ENCODE measurements around the gene LILRA6. TPM values are rescaled to one million over a fixed set of nuclear protein-coding genes. Genes with fewer than 3 reads are reported as not detected.
A peak's percentile ranks its signal among the peaks of the same experiment; 100 is the strongest.
"Not testable (repeated sequence)": the region's sequence is repeated elsewhere in the genome, so short reads cannot be mapped to it uniquely, and the experiment has no call there.

The LILRA6 gene
- total RNA-seq, 2 experiments from 2014 or later, result 0.18 TPM; not detected in 1

GRCh38 chr19:54278571-54279195 is 36.1 kb upstream of the LILRA6 start:
- ATAC-seq; DNase-seq; H3K27ac Mint-ChIP-seq; POLR2A ChIA-PET; CTCF ChIA-PET; H3K36me3 Mint-ChIP-seq (ENCODE audit: low read depth); H3K9me3 Mint-ChIP-seq (ENCODE audit: insufficient read depth); H3K4me3 Mint-ChIP-seq: not testable (repeated sequence)
- peaks cover 26% of the 10 kb centered on the region for H3K27me3 Mint-ChIP-seq (ENCODE audit: low read depth)
- peaks cover 11% of the 10 kb centered on the region for H3K4me1 Mint-ChIP-seq (ENCODE audit: low read depth)

GRCh38 chr19:54278056-54278455 is 35.5 kb upstream of the LILRA6 start:
- H3K9me3 Mint-ChIP-seq (ENCODE audit: insufficient read depth); POLR2A ChIA-PET; CTCF ChIA-PET; H3K4me3 Mint-ChIP-seq; ATAC-seq; H3K4me1 Mint-ChIP-seq (ENCODE audit: low read depth); H3K27ac Mint-ChIP-seq; H3K36me3 Mint-ChIP-seq (ENCODE audit: low read depth); DNase-seq: not testable (repeated sequence)
- peaks cover 30% of the 10 kb centered on the region for H3K27me3 Mint-ChIP-seq (ENCODE audit: low read depth)

GRCh38 chr19:54277111-54277615 is 34.6 kb upstream of the LILRA6 start:
- H3K4me3 Mint-ChIP-seq, CTCF ChIA-PET, POLR2A ChIA-PET: not testable (repeated sequence)

GRCh38 chr19:54275951-54276350 is 33.4 kb upstream of the LILRA6 start:
- Mint-ChIP-seq H3K4me1 (ENCODE audit: low read depth) (no peaks in the 10 kb centered on the region), H3K27me3 (ENCODE audit: low read depth) (peaks cover 23% of the 10 kb centered on the region), H3K9me3 (ENCODE audit: insufficient read depth) (no peaks in the 10 kb centered on the region), H3K27ac (no peak overlapping the region), H3K36me3 (ENCODE audit: low read depth) (no peaks in the 10 kb centered on the region), H3K4me3 (no peak overlapping the region)
- DNase-seq, result no peak
- ChIA-PET POLR2A (no interaction called here), CTCF (no interaction called here)
- ATAC-seq, result no peak

More at GRCh38 chr19:54277111-54277615, 34.6 kb upstream of the LILRA6 start:
- peaks cover 28% of the 10 kb centered on the region for H3K27me3 Mint-ChIP-seq (ENCODE audit: low read depth)
- not testable (repeated sequence) for DNase-seq; H3K36me3 Mint-ChIP-seq (ENCODE audit: low read depth); H3K27ac Mint-ChIP-seq; ATAC-seq; H3K9me3 Mint-ChIP-seq (ENCODE audit: insufficient read depth); H3K4me1 Mint-ChIP-seq (ENCODE audit: low read depth)

- H3K36me3 Mint-ChIP-seq (ENCODE audit: low read depth); H3K4me3 Mint-ChIP-seq; CTCF ChIA-PET; DNase-seq; H3K9me3 Mint-ChIP-seq (ENCODE audit: insufficient read depth); ATAC-seq; H3K4me1 Mint-ChIP-seq (ENCODE audit: low read depth); H3K27ac Mint-ChIP-seq; POLR2A ChIA-PET: not testable (repeated sequence)
- peaks cover 18% of the 10 kb centered on the region for H3K27me3 Mint-ChIP-seq (ENCODE audit: low read depth)
Observed at GRCh38 chr19:54274516-54274915, 31.9 kb upstream of the LILRA6 start.

- Mint-ChIP-seq H3K9me3 (ENCODE audit: insufficient read depth) (no peaks in the 10 kb centered on the region), H3K36me3 (ENCODE audit: low read depth) (no peaks in the 10 kb centered on the region), H3K27ac (no peak overlapping the region)
Observed at GRCh38 chr19:54273821-54274220, 31.2 kb upstream of the LILRA6 start.

GRCh38 chr19:54272181-54272580 is 29.6 kb upstream of the LILRA6 start:
- ATAC-seq; H3K4me1 Mint-ChIP-seq (ENCODE audit: low read depth); CTCF ChIA-PET; H3K4me3 Mint-ChIP-seq; POLR2A ChIA-PET; H3K36me3 Mint-ChIP-seq (ENCODE audit: low read depth); H3K9me3 Mint-ChIP-seq (ENCODE audit: insufficient read depth); DNase-seq; H3K27ac Mint-ChIP-seq: not testable (repeated sequence)
- peaks cover 28% of the 10 kb centered on the region for H3K27me3 Mint-ChIP-seq (ENCODE audit: low read depth)

More at GRCh38 chr19:54273821-54274220, 31.2 kb upstream of the LILRA6 start:
- Mint-ChIP-seq H3K4me3 (no peak overlapping the region), H3K27me3 (ENCODE audit: low read depth) (peaks cover 20% of the 10 kb centered on the region), H3K4me1 (ENCODE audit: low read depth) (no peaks in the 10 kb centered on the region)
- ATAC-seq (no peak), DNase-seq (no peak)
- CTCF ChIA-PET, result interaction anchor here (0.6 kb wide), 1 partner anchor 8 kb away, joined by 3 read pairs; no protein-coding TSS in a partner anchor
- POLR2A ChIA-PET, result no interaction called here

- H3K4me3 Mint-ChIP-seq; H3K4me1 Mint-ChIP-seq (ENCODE audit: low read depth); H3K9me3 Mint-ChIP-seq (ENCODE audit: insufficient read depth); POLR2A ChIA-PET; CTCF ChIA-PET; DNase-seq; H3K27ac Mint-ChIP-seq; H3K36me3 Mint-ChIP-seq (ENCODE audit: low read depth); ATAC-seq: not testable (repeated sequence)
- H3K27me3 Mint-ChIP-seq (ENCODE audit: low read depth), result peaks cover 28% of the 10 kb centered on the region
Observed at GRCh38 chr19:54271587-54271986, 29.0 kb upstream of the LILRA6 start.

GRCh38 chr19:54271106-54271505 is 28.5 kb upstream of the LILRA6 start:
- peaks cover 28% of the 10 kb centered on the region for H3K27me3 Mint-ChIP-seq (ENCODE audit: low read depth)
- no peaks in the 10 kb centered on the region for H3K9me3 Mint-ChIP-seq (ENCODE audit: insufficient read depth)
- H3K36me3 Mint-ChIP-seq (ENCODE audit: low read depth), result no peaks in the 10 kb centered on the region
- H3K4me1 Mint-ChIP-seq (ENCODE audit: low read depth), result no peaks in the 10 kb centered on the region
- ChIA-PET CTCF (no interaction called here), POLR2A (no interaction called here)
- DNase-seq (no peak), ATAC-seq (no peak)
- no peak overlapping the region for H3K27ac Mint-ChIP-seq
- H3K4me3 Mint-ChIP-seq, result no peak overlapping the region

GRCh38 chr19:54268936-54269335 is 26.3 kb upstream of the LILRA6 start:
- ChIA-PET CTCF (interaction anchor here (1.0 kb wide), 1 partner anchor 122 kb away, joined by 3 read pairs; no protein-coding TSS in a partner anchor), POLR2A (no interaction called here)
- no peak for ATAC-seq
- Mint-ChIP-seq H3K4me1 (ENCODE audit: low read depth) (no peaks in the 10 kb centered on the region), H3K27me3 (ENCODE audit: low read depth) (peaks cover 32% of the 10 kb centered on the region), H3K4me3 (no peak overlapping the region), H3K27ac (no peak overlapping the region), H3K36me3 (ENCODE audit: low read depth) (no peaks in the 10 kb centered on the region), H3K9me3 (ENCODE audit: insufficient read depth) (no peaks in the 10 kb centered on the region)
- no peak for DNase-seq

- Mint-ChIP-seq H3K4me1 (ENCODE audit: low read depth) (no peaks in the 10 kb centered on the region), H3K27ac (no peak overlapping the region), H3K36me3 (ENCODE audit: low read depth) (no peaks in the 10 kb centered on the region), H3K4me3 (no peak overlapping the region), H3K9me3 (ENCODE audit: insufficient read depth) (no peaks in the 10 kb centered on the region), H3K27me3 (ENCODE audit: low read depth) (peaks cover 21% of the 10 kb centered on the region)
- ChIA-PET POLR2A (no interaction called here), CTCF (interaction anchor here (0.5 to 2.7 kb wide), 36 partner anchors 8 to 242 kb away, joined by 3 to 30 read pairs (median 4); partner anchors contain the start of genes CNOT3, LENG1, LENG8 and LILRB5)
- peak; percentile 85 for ATAC-seq
- peak; percentile 84 for DNase-seq
Observed at GRCh38 chr19:54266133-54266532, 23.5 kb upstream of the LILRA6 start.

GRCh38 chr19:54262470-54262869 is 19.9 kb upstream of the LILRA6 start:
- no peak for DNase-seq
- Mint-ChIP-seq H3K4me1 (ENCODE audit: low read depth) (no peaks in the 10 kb centered on the region), H3K27ac (no peak overlapping the region), H3K27me3 (ENCODE audit: low read depth) (peaks cover 12% of the 10 kb centered on the region), H3K4me3 (no peak overlapping the region), H3K36me3 (ENCODE audit: low read depth) (no peaks in the 10 kb centered on the region), H3K9me3 (ENCODE audit: insufficient read depth) (no peaks in the 10 kb centered on the region)
- CTCF ChIA-PET, result no interaction called here
- ATAC-seq, result no peak
- POLR2A ChIA-PET, result no interaction called here

GRCh38 chr19:54262066-54262465 is 19.5 kb upstream of the LILRA6 start:
- H3K27me3 Mint-ChIP-seq (ENCODE audit: low read depth), result peaks cover 12% of the 10 kb centered on the region
- H3K9me3 Mint-ChIP-seq (ENCODE audit: insufficient read depth), result no peaks in the 10 kb centered on the region
- H3K4me3 Mint-ChIP-seq, result no peak overlapping the region
- no peaks in the 10 kb centered on the region for H3K4me1 Mint-ChIP-seq (ENCODE audit: low read depth)
- H3K36me3 Mint-ChIP-seq (ENCODE audit: low read depth), result no peaks in the 10 kb centered on the region
- H3K27ac Mint-ChIP-seq, result no peak overlapping the region
- ChIA-PET CTCF (no interaction called here), POLR2A (no interaction called here)
- DNase-seq (no peak), ATAC-seq (no peak)

Measured in activated CD8-positive, alpha-beta T cell treated with anti-CD3 and anti-CD28 coated beads, Interleukin-2, amount 10 ng/mL, durations not matched to agents 7 days and 5 days (primary cell).